Osteoblast (primary cell): ENCODE data around the gene TMEM108. TPM values are rescaled to one million over a fixed set of nuclear protein-coding genes. Genes with fewer than 3 reads are reported as not detected.

ENCODE experiments used
- DNase-seq: peaks from one replicate; pipeline ENCODE4 v3.0.0; 2011; ENCODE audit warnings: low spot score, mixed read lengths; ENCODE audit not compliant: insufficient read length; ENCODE audit errors: missing footprints
- H2AFZ ChIP-seq: 2 replicates; pipeline ENCODE4 v1.6.0; 2011; ENCODE audit warnings: mild to moderate bottlenecking, low read length
- H3K27ac ChIP-seq: 2 replicates; pipeline ENCODE4 v1.5.1; 2011; ENCODE audit warnings: mild to moderate bottlenecking, low read depth, low read length, moderate library complexity
- H3K27me3 ChIP-seq: 2 replicates; pipeline ENCODE4 v1.6.0; 2012; ENCODE audit warnings: mild to moderate bottlenecking, control low read depth, inconsistent platforms, low read length, moderate library complexity; ENCODE audit not compliant: insufficient read depth
- H3K36me3 ChIP-seq: 2 replicates; pipeline ENCODE4 v1.5.1; 2011; ENCODE audit warnings: mild to moderate bottlenecking, low read length, control low read depth, moderate library complexity; ENCODE audit not compliant: insufficient read depth
- H3K4me1 ChIP-seq: 2 replicates; pipeline ENCODE4 v1.5.1; 2011; ENCODE audit warnings: mild to moderate bottlenecking, low read length, control low read depth, moderate library complexity; ENCODE audit not compliant: insufficient read depth
- H3K4me2 ChIP-seq: 2 replicates; pipeline ENCODE4 v1.6.0; 2011; ENCODE audit warnings: mild to moderate bottlenecking, low read length; ENCODE audit not compliant: insufficient read depth
- H3K4me3 ChIP-seq: fragments of 200-600 bp; sonication (generic); 3 replicates; pipeline ENCODE4 v1.5.1; 2012; ENCODE audit warnings: mild to moderate bottlenecking, low read length, inconsistent platforms; ENCODE audit not compliant: insufficient read depth
- H3K79me2 ChIP-seq: 2 replicates; pipeline ENCODE4 v1.6.0; 2012; ENCODE audit warnings: mild to moderate bottlenecking, low read length, control low read depth, inconsistent platforms; ENCODE audit not compliant: insufficient read depth
- H3K9me3 ChIP-seq: 2 replicates; pipeline ENCODE4 v1.5.1; 2011; ENCODE audit warnings: low read depth, low read length, control low read depth
- H4K20me1 ChIP-seq: 2 replicates; pipeline ENCODE4 v1.6.0; 2012; ENCODE audit warnings: mild to moderate bottlenecking, low read length, control low read depth; ENCODE audit not compliant: insufficient read depth
- CTCF ChIP-seq: IDR thresholded peaks from 2 replicates; pipeline ENCODE4 v1.5.1; 2011; ENCODE audit warnings: mild to moderate bottlenecking, low read depth, low read length, moderate library complexity; ENCODE audit errors: extremely low read depth
- total RNA-seq: library from RNA; depleted of rRNA; stranded (reverse); fragments of >200 nt; gene quantifications from 2 replicates; pipeline ENCODE4 v1.2.3, GENCODE V29; 2012

The TMEM108 gene
- total RNA-seq, 1 donor = 0.36 TPM

GRCh38 chr3:133277813-133278212 lies 239.6 kb downstream of the TMEM108 start:
- H3K27ac ChIP-seq = no peak overlapping the region
- H3K79me2 ChIP-seq = no peaks in the 10 kb centered on the region
- no peaks in the 10 kb centered on the region for H3K36me3 ChIP-seq
- H3K4me2 ChIP-seq = peak overlapping the region; percentile 10
- no peak for TF ChIP-seq CTCF
- no peaks in the 10 kb centered on the region for H3K9me3 ChIP-seq
- H4K20me1 ChIP-seq = no peaks in the 10 kb centered on the region
- DNase-seq = peak; percentile 69
- peaks cover 4% of the 10 kb centered on the region for H3K4me1 ChIP-seq
- no peak overlapping the region for H3K4me3 ChIP-seq
- no peak overlapping the region for H2AFZ ChIP-seq
- no peaks in the 10 kb centered on the region for H3K27me3 ChIP-seq

GRCh38 chr3:133278260-133279043 lies 240.3 kb downstream of the TMEM108 start:
- H3K9me3 ChIP-seq = no peaks in the 10 kb centered on the region
- no peak overlapping the region for H3K4me3 ChIP-seq
- no peak for DNase-seq
- no peaks in the 10 kb centered on the region for H3K79me2 ChIP-seq
- H3K36me3 ChIP-seq = no peaks in the 10 kb centered on the region
- no peak overlapping the region for H3K27ac ChIP-seq
- TF ChIP-seq CTCF = no peak
- H3K4me2 ChIP-seq = peak overlapping the region; percentile 10
- no peak overlapping the region for H2AFZ ChIP-seq
- H3K27me3 ChIP-seq = no peaks in the 10 kb centered on the region
- H3K4me1 ChIP-seq = peaks cover 4% of the 10 kb centered on the region
- no peaks in the 10 kb centered on the region for H4K20me1 ChIP-seq

GRCh38 chr3:133280586-133280985 lies 242.4 kb downstream of the TMEM108 start:
- DNase-seq = no peak
- no peak overlapping the region for H3K27ac ChIP-seq
- H2AFZ ChIP-seq = no peak overlapping the region
- H3K36me3 ChIP-seq = no peaks in the 10 kb centered on the region
- H3K27me3 ChIP-seq = no peaks in the 10 kb centered on the region
- TF ChIP-seq CTCF = no peak
- H3K9me3 ChIP-seq = no peaks in the 10 kb centered on the region
- H3K4me2 ChIP-seq = no peak overlapping the region
- H3K4me1 ChIP-seq = peaks cover 4% of the 10 kb centered on the region
- H3K4me3 ChIP-seq = no peak overlapping the region
- no peaks in the 10 kb centered on the region for H3K79me2 ChIP-seq
- H4K20me1 ChIP-seq = no peaks in the 10 kb centered on the region

GRCh38 chr3:133282236-133282635 lies 244.0 kb downstream of the TMEM108 start:
- DNase-seq = no peak
- peak overlapping the region; percentile 20 for H3K4me2 ChIP-seq

More at GRCh38 chr3:133282236-133282635, 244.0 kb downstream of the TMEM108 start:
- Histone ChIP-seq H3K4me3 (no peak overlapping the region), H2AFZ (peak overlapping the region; percentile 9), H3K9me3 (no peaks in the 10 kb centered on the region), H3K4me1 (peaks cover 4% of the 10 kb centered on the region), H3K79me2 (no peaks in the 10 kb centered on the region), H3K27ac (no peak overlapping the region), H4K20me1 (no peaks in the 10 kb centered on the region), H3K36me3 (no peaks in the 10 kb centered on the region), H3K27me3 (no peaks in the 10 kb centered on the region)
- TF ChIP-seq CTCF = no peak
